Lower leg skin (tissue), 3 donors: ENCODE data around the gene TRAM2.

Experiments used
- CTCF ChIP-seq, 3 donors: fragments of 450-650 bp; IDR thresholded peaks; one replicate each; pipeline ENCODE4 v1.5.1; 2016; ENCODE audit warnings: antibody characterized with exemption in 3 of 3, mild to moderate bottlenecking in 3 of 3, moderate library complexity in 2 of 3
- POLR2A ChIP-seq, 2 donors: fragments of 450-650 bp; IDR thresholded peaks; one replicate each; pipeline ENCODE4 v1.6.1; 2016 to 2017; ENCODE audit warnings: antibody characterized with exemption in 2 of 2, mild to moderate bottlenecking in 1 of 2, moderate library complexity in 1 of 2

DNA sequence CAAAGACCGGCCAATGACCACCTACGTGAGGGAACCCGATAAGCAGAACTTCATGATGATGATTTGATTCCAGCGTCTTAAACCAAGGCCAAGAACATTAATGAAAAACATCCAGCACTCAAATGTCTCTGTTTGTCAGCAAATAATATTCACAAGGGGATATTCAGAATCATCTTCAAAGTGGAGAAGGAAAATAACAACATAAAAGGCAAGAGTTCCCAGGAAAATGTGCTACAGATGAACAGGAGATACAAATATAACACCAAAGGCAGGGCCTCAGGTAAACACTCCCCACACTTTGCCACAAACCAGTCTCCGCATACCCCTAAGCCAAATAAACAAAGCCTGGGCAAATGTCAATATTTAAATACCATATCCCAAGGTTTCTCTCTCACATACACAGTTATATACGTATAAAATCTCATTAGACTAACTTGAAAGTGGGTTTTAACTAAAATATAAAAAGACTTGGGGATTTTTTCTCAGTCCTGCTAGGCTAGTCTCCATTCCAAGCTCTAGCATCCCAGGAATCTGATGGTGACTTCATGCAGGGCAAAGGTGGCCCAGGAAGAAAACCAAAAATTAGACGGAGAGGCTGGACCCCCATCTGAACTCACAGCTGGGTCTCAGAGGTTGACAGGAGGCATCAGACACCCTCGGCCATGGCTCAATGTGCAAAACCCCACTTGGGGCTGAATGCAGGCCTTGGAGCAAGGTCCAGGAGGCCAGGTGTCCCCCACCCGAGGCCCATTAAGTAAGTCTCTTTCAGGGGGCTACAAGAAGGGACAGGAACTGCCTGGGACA, 32.1 kb downstream of the TRAM2 start:
- no peak for TF ChIP-seq POLR2A (IDR thresholded peaks at IDR 0.05)
- no peak for TF ChIP-seq CTCF (IDR thresholded peaks at IDR 0.05)
